ENCODE results near the gene APBA1. TPM values are rescaled to one million over a fixed set of nuclear protein-coding genes. Genes with fewer than 3 reads are reported as not detected.

Gene APBA1
- total and polyA plus RNA-seq, 2 of the 4 experiments (the other 2 are of a cell fraction) = 3.8 to 5.1 TPM

DNA sequence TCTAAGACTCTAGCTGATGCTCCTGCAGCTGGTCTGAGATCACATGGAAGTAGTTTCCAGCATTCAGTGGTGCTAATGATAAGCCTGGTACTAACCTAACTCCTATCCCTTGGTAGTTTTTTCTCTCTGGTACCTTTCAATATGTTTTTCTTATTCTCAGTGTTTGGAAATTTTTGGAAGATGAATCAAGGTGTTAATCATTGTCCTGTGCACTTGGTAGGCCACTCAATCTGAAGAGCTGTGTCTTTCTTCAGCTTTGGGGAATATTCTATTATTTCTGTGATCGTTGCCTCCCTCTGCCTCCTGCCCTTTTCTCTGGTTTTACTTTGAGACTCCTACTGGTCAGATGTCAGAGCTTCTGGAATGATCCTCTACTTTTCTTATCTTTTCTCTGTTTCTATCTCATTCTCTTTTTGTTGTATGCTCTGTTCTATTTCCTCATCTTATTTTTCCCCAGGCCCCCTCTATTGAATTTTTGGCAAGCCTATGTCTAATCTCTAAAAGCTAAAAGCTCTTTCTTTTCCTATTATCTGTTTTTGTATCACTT, 136.8 kb downstream of the APBA1 start:
- CTCF ChIA-PET = interaction anchor here (0.6 to 1.2 kb wide), 5 partner anchors 11 to 1235 kb away, joined by 3 to 4 read pairs (median 3); no protein-coding TSS in a partner anchor
- dilution Hi-C loops (cut with HindIII; ENCODE audit: low sequenced_read_pairs, unreplicated experiment) (no loop called here), intact Hi-C loops (cut with micrococcal nuclease) (no loop called here), in situ Hi-C loops (cut with MboI; ENCODE audit: low sequenced_read_pairs) (no loop called here)
- Histone ChIP-seq H3K23ac (ENCODE audit: low read depth, low read length) (no peak overlapping the region), H3K36me3 (ENCODE audit: control insufficient read depth, insufficient read depth, low read length) (no peaks in the 10 kb centered on the region), H3K9me3 (ENCODE audit: control insufficient read depth, insufficient read depth, low read length) (no peaks in the 10 kb centered on the region), H4K5ac (ENCODE audit: low read depth, low read length) (no peak overlapping the region), H3K27me3 (ENCODE audit: control insufficient read depth, insufficient read depth, low read length) (no peaks in the 10 kb centered on the region), H3K4me2 (ENCODE audit: low read depth, low read length) (no peak overlapping the region), H3K27ac (ENCODE audit: insufficient read depth, low read length) (no peak overlapping the region), H2BK120ac (ENCODE audit: low read depth, low read length) (no peak overlapping the region), H3K9ac (ENCODE audit: low read depth, low read length) (no peak overlapping the region), H2AK5ac (ENCODE audit: low read depth, low read length) (no peak overlapping the region), H3K56ac (ENCODE audit: extremely low read depth, insufficient read depth, low read length) (0 out of 2 replicates have a peak overlapping the region, but pooled peaks have one; percentile 1), H3K79me1 (ENCODE audit: low read depth in 1 of 2, low read length in 2 of 2) (no peaks in the 10 kb centered on the region; a peak in 2 of 4 replicates), H3K9me1 (ENCODE audit: insufficient read depth, low read length) (peaks cover 4% of the 10 kb centered on the region), H4K8ac (ENCODE audit: low read depth in 2 of 2, low read length in 2 of 2) (no peak overlapping the region), H4K91ac (ENCODE audit: insufficient read depth, low read depth, low read length) (no peak overlapping the region), H2BK5ac (ENCODE audit: low read depth, low read length, poor library complexity, severe bottlenecking) (no peak overlapping the region), H3K18ac (ENCODE audit: low read depth, low read length) (no peak overlapping the region), H3K4me1 (ENCODE audit: control insufficient read depth, insufficient read depth, low read length) (no peaks in the 10 kb centered on the region; the same call in none of the 2 replicates), H3K4me3 (ENCODE audit: insufficient read depth, low read depth, low read length) (no peak overlapping the region), H2BK15ac (ENCODE audit: low read depth, low read length) (peak overlapping the region; percentile 21; the same call in 1 of the 3 replicates), H2BK20ac (ENCODE audit: low read depth, low read length) (no peak overlapping the region), H3K14ac (replicated peaks; ENCODE audit: low read depth, low read length) (peak overlapping the region; percentile 48; the same call in 1 of the 2 replicates), H3K4ac (ENCODE audit: low read depth, low read length) (no peak overlapping the region), H2AK9ac (replicated peaks; ENCODE audit: low read depth, low read length, poor library complexity) (no peak overlapping the region), H2AFZ (replicated peaks; ENCODE audit: low read length, poor library complexity) (no peak overlapping the region), H4K20me1 (ENCODE audit: insufficient read depth, low read length) (no peaks in the 10 kb centered on the region)
- peak; percentile 52; the same call in 1 of the 2 replicates for ATAC-seq (ENCODE audit: low read depth)
- WGBS, 2 experiments (ENCODE audit: extremely low coverage in 2 of 2, insufficient read length in 1 of 2) = 60% methylated on average over 1 of the region's 1 CpG; no CpG with 5 or more reads in 1 of the 2 experiments
- no TSS peak for BruUV-seq (replicated peaks)
- TF ChIP-seq RAD21 (IDR thresholded peaks at IDR 0.05; ENCODE audit: low read length) (no peak), SMC3 (IDR thresholded peaks at IDR 0.05; ENCODE audit: low read depth, low read length) (no peak), RFX5 (IDR thresholded peaks at IDR 0.05; ENCODE audit: low read depth, low read length) (no peak), FOS (IDR thresholded peaks at IDR 0.05; ENCODE audit: low read depth, low read length) (no peak)
- peak; percentile 4 for DNase-seq
- POLR2A ChIA-PET (ENCODE audit: unreplicated experiment) = no interaction called here

All from IMR-90 (cell line).